ENCODE measurements around the gene SLC47A1. TPM values are rescaled to one million over a fixed set of nuclear protein-coding genes. Genes with fewer than 3 reads are reported as not detected.
A peak's percentile ranks its signal among the peaks of the same experiment; 100 is the strongest.

SLC47A1 gene
- polyA plus RNA-seq, 1 donor (not counting 4 experiments of a cell fraction or from before 2014, with no cell fraction given), result 0.07 TPM

DNA sequence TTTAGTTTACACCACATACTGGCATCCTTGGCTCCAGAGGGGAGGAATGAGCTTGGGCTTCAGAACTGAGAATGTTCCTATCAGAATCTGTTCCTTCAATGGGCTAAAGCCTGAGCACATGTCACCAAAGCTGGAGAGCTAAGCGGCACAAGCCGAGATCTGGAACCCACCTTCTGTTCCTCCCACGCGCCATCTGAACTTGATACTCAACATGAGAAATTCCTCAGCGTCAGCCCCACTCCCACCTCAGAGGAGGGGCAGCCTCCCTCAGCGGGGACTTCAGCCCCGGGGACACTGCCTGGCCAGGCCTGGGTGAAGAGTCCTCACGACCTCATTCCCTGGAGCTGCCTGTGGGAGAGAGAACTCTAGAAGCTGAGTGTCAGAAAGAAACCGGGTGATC, 22.8 kb upstream of the SLC47A1 start:
- DNase-seq (ENCODE audit: low read depth, low spot score) (no peak), FAIRE-seq (no peak)
- Histone ChIP-seq H3K36me3 (ENCODE audit: control insufficient read depth in 2 of 2, extremely low read depth in 1 of 2, insufficient read depth in 2 of 2, low read length in 2 of 2) (no peaks in the 10 kb centered on the region), H3K4me3 (ENCODE audit: control insufficient read depth in 2 of 3, extremely low read depth in 1 of 3, insufficient read depth in 2 of 3, low read depth in 1 of 3, low read length in 3 of 3) (no peak overlapping the region), H3K9ac (ENCODE audit: control insufficient read depth, extremely low read depth, insufficient read depth, low read length) (no peak overlapping the region), H3K4me1 (ENCODE audit: control insufficient read depth, extremely low read depth, insufficient read depth, low read length) (no peaks in the 10 kb centered on the region), H3K27me3 (ENCODE audit: control insufficient read depth, extremely low read depth, insufficient read depth, low read length) (no peaks in the 10 kb centered on the region), H3K9me1 (ENCODE audit: control insufficient read depth, extremely low read depth, insufficient read depth, low read length) (no peaks in the 10 kb centered on the region), H3K27ac (ENCODE audit: control insufficient read depth, insufficient read depth, low read length) (no peak overlapping the region), H3K79me2 (ENCODE audit: control insufficient read depth, insufficient read depth, low read length) (no peaks in the 10 kb centered on the region), H3K4me2 (ENCODE audit: control insufficient read depth, extremely low read depth, insufficient read depth, low read depth, low read length) (no peak overlapping the region), H2AFZ (ENCODE audit: control insufficient read depth, low read length) (no peak overlapping the region), H4K20me1 (ENCODE audit: control insufficient read depth, extremely low read depth, insufficient read depth, low read length) (no peaks in the 10 kb centered on the region), H3K9me3 (ENCODE audit: control insufficient read depth, low read depth, low read length) (no peaks in the 10 kb centered on the region)
- TF ChIP-seq EZH2 (IDR thresholded peaks at IDR 0.05; ENCODE audit: low read length), result no peak
- TF ChIP-seq, protein P1, sequence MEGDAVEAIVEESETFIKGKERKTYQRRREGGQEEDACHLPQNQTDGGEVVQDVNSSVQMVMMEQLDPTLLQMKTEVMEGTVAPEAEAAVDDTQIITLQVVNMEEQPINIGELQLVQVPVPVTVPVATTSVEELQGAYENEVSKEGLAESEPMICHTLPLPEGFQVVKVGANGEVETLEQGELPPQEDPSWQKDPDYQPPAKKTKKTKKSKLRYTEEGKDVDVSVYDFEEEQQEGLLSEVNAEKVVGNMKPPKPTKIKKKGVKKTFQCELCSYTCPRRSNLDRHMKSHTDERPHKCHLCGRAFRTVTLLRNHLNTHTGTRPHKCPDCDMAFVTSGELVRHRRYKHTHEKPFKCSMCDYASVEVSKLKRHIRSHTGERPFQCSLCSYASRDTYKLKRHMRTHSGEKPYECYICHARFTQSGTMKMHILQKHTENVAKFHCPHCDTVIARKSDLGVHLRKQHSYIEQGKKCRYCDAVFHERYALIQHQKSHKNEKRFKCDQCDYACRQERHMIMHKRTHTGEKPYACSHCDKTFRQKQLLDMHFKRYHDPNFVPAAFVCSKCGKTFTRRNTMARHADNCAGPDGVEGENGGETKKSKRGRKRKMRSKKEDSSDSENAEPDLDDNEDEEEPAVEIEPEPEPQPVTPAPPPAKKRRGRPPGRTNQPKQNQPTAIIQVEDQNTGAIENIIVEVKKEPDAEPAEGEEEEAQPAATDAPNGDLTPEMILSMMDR (optimal IDR thresholded peaks at IDR 0.05 in 1 of 3, IDR thresholded peaks at IDR 0.05 in 1 of 3, conservative IDR thresholded peaks at IDR 0.05 in 1 of 3; ENCODE audit: extremely low read depth in 1 of 3, insufficient read depth in 2 of 3, low read length in 3 of 3), result no peak
- dilution Hi-C loops (cut with MboI; ENCODE audit: extremely low pct_ligation_motif_present, low sequenced_read_pairs), result no loop called here

DNA sequence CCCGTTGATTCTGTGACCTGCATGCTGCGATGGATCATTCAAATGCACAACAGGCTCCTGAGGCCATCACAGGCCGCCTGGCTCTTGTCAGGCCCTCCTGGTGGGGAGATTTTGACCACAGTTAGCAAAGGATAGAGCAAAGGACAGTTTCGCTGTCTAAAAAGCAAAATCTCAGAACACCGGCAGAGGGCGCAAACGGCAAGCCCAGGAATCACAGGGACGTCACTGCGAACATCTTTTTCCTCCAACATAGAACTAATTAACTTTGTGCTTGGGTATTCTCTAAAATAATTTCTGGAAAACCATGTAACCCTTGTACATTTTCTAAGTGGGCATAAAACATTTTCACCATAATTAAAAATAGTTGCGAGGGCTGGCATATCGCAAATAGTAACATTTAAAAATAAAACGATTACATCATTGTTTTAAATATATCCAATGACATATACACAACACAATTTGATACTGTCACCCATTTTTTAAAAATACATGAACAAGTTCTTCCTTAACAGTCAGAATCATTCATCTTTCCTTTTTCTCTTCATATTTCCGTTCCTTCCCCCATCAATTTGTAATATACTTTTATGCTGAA, 19.7 kb upstream of the SLC47A1 start:
- DNase-seq (ENCODE audit: low read depth, low spot score), result peak; percentile 5
- Histone ChIP-seq H3K9me1 (ENCODE audit: control insufficient read depth, extremely low read depth, insufficient read depth, low read length) (no peaks in the 10 kb centered on the region), H3K4me1 (ENCODE audit: control insufficient read depth, extremely low read depth, insufficient read depth, low read length) (no peaks in the 10 kb centered on the region), H3K9me3 (ENCODE audit: control insufficient read depth, low read depth, low read length) (no peaks in the 10 kb centered on the region), H3K79me2 (ENCODE audit: control insufficient read depth, insufficient read depth, low read length) (no peaks in the 10 kb centered on the region), H3K27me3 (ENCODE audit: control insufficient read depth, extremely low read depth, insufficient read depth, low read length) (no peaks in the 10 kb centered on the region), H3K4me2 (ENCODE audit: control insufficient read depth, extremely low read depth, insufficient read depth, low read depth, low read length) (no peak overlapping the region), H3K27ac (ENCODE audit: control insufficient read depth, insufficient read depth, low read length) (no peak overlapping the region), H2AFZ (ENCODE audit: control insufficient read depth, low read length) (no peak overlapping the region), H3K4me3 (ENCODE audit: control insufficient read depth in 2 of 3, extremely low read depth in 1 of 3, insufficient read depth in 2 of 3, low read depth in 1 of 3, low read length in 3 of 3) (no peak overlapping the region), H4K20me1 (ENCODE audit: control insufficient read depth, extremely low read depth, insufficient read depth, low read length) (no peaks in the 10 kb centered on the region), H3K9ac (ENCODE audit: control insufficient read depth, extremely low read depth, insufficient read depth, low read length) (no peak overlapping the region), H3K36me3 (ENCODE audit: control insufficient read depth in 2 of 2, extremely low read depth in 1 of 2, insufficient read depth in 2 of 2, low read length in 2 of 2) (no peaks in the 10 kb centered on the region)
- FAIRE-seq, result peak; percentile 81
- no peak for TF ChIP-seq EZH2 (IDR thresholded peaks at IDR 0.05; ENCODE audit: low read length)
- TF ChIP-seq, protein P1 (optimal IDR thresholded peaks at IDR 0.05 in 1 of 3, IDR thresholded peaks at IDR 0.05 in 1 of 3, conservative IDR thresholded peaks at IDR 0.05 in 1 of 3; ENCODE audit: extremely low read depth in 1 of 3, insufficient read depth in 2 of 3, low read length in 3 of 3), result peak; percentile 82 to 93 (median 87)
- dilution Hi-C loops (cut with MboI; ENCODE audit: extremely low pct_ligation_motif_present, low sequenced_read_pairs), result no loop called here
